Stimulated activated CD8-positive, alpha-beta memory T cell treated with anti-CD3 and anti-CD28 coated beads, Interleukin-2, amount 100 ng/mL, for 1 hour (primary cell): ENCODE measurements around the gene CDH20.

ENCODE experiments used
- DNase-seq, 2 donors: peaks; one replicate each; pipeline ENCODE4 v3.0.0-alpha.2; 2020; ENCODE audit warnings: low read depth in 2 of 2

Gene CDH20

DNA sequence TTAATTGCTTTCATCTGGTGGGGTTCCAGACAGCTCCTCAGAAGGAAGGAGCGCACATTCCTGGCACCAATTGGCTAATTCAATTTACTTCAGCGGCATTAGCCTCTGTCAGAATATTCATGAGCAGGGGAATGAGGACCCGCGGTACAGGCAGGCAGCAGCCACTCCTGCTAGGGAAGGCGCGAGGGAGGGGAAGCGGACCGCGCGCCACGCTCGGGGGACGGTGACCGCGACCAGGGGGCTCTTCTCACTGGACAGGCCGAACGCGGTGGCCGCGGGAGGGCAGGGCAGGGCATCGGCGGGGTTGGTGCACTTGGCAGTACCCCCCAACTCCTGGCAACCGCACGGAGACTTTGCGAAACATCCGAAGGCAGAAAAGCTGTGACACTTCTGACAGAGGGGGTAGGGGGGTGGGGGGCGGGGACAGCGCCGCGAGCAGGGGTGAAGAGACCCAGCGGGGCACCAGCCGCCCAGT, at the start of gene CDH20:
Gene CDH20, plus strand, starts transcription at position 160 of the 475 bp plus-strand sequence.
- DNase-seq: no peak

DNA sequence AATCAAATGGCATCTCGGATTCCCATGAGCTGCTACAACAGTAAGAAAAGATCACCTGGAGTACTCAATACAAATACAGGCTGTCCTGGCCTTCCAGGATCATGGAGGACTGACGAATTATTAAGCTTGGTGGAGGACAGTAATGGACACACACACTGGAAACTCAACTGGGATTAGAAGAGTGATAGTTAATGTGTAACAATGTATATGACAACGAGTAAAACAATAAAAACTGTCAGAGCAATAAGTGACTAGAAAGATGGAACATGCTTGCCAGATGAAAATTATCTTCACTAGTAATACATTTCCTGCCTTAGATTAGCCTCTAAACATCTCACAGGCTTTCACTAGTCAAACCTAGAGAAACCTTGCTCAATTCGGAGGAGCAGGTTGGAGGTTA, 49.2 kb upstream of the CDH20 start:
- DNase-seq: no peak

DNA sequence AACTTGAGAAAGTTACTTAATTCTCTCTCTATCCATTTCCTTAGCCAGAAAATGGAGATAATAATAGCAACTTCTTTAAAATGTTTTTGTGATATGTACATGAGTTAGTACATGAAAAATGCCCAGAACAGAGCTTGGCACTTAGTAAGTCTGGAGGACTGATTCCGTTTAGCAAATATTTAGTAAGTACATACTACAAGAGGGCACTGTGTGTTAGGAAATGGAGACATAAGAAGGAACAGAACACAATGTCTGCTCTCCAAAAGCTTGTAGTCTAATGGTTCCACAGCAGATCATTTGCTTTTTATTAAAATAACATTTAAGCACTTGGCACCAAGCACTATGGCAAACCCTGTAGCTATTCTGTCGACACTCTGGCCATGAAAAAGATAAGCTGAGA, 47.5 kb upstream of the CDH20 start:
- DNase-seq: no peak

DNA sequence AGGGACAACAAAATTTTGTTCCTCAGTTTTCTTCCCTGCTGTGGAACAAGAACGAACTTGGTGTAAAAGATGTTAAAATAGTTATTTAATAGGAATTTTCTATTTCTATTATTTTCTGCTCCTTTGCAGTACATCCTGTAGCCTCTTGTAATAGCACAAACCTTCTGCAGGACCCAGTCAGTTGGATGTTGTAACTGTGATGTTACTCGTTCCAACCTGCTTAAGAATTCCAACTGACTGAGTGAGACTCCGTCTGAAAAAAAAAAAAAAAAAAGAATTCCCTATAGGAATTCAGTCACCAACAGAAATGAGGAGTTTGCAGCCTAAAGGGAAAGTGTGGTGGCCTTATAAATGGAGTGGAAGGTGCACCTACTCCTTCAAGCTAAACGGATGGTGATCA, 46.4 kb upstream of the CDH20 start:
- no peak for DNase-seq

DNA sequence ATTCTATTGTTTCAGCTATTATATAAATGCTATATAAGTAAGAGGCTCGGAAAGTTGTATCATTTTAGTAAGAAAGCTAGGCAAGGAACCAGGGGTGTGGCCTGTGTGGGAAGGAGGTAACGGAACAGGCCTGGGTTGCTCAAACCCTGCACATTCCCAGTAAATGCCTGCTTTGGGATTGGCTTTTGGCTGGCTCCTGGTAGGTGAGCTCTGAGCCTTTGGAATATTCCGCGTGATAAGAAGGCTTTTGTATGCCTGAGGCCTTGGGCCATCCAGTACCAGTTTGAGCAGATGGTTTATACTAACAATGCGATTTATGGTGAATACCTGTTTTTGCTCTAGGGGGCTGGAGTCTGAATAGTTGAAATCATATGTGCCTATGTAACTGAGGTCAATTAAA, 42.6 kb upstream of the CDH20 start:
- DNase-seq: no peak

DNA sequence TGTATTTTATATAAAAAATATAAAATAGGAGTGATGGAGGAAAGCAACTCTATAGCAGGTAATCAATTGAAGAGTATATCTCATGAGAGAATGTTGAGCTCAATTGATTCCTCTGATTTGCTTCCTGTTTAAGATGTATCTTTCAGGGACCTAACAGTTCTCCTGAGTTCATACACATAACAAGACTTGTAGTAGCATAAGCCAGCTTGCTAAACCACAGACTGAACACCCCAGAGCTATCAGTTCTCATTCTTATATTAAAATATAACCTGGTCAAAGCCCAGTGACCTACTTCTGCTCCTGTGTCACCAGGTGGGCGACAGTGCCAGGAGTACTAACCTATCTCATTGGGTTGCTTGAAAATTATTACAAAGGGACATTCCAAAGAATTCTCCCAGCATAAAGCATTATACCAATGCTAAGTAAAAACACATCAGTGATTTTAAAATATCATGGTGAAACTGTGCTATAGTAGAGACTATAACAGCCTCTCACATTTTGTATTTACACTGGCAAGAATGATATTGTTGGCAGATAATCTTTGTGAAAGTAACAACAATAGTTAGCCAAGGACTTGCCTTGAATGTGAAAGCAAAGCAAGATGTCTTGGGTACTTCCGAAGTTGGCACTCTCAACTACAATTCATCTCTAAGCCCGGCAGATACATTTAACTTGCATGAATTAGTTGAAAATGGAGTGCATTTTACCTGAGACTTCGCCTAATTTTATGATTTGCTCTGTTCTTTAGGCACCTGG, 40.8 kb upstream of the CDH20 start:
- DNase-seq: no peak

DNA sequence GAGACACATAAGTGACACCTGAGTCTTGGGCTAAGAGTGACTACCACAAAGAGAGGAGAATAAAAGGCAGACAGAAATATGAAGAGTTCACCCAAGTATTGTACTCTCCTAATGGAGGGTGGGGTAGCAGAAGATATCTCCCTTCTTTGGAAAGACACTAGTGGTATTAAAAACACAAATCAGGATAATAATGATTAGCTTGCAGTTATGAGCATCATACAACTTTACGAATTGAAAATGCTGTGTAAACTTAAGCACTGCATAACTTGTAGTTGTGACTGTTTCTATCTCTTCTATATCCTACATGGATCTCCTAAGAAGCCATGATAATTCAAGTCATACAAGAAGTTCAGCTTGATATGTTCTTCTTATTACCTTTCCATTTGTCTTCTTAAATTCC, 38.1 kb upstream of the CDH20 start:
- DNase-seq: no peak

DNA sequence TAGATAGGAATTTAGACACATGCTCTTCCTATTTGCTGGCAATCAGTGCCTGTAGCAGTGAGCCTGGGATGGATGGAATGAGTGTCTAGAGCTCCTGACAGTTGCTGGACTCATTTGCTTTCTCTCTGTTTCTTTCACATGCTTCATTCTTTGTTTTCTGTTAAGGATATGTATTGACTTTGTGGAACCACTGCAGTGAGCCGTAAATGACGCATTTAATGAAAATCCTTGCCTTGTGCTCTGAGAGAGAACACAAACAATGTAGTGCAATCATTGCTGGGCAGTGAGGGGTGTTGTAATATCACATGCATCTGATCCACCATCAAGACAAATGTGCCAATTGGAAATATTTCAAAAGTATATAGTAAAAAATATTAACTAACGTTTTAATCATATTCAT, 25.2 kb upstream of the CDH20 start:
- no peak for DNase-seq

DNA sequence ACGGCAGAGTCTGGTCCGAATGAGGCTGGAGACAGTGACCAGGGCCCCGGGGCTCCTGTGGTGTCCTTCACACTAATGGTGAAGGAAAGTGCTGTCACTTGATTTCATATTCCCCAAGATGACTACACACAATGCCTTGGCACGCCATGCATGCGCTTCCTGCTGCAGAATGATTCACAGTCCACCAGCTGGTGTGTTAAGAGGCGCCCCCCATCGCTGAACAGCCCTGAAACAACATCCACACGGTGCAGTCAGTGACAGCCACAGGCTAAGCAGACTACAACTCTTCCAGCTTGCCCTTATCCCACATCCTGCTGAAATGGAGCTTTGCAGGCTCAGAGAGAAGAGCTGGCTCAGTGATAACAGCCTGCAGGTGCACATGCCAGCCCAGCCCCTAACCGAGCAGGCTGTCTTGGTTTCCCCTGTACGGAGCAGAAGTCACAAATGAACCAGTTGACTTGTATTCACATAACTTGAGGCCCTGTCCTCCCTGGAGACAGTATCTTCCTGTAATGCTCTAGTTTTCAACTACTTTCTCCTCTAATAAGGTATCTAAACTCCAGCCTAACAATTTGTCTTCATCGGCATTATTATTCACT, 24.3 kb upstream of the CDH20 start:
- DNase-seq: no peak

DNA sequence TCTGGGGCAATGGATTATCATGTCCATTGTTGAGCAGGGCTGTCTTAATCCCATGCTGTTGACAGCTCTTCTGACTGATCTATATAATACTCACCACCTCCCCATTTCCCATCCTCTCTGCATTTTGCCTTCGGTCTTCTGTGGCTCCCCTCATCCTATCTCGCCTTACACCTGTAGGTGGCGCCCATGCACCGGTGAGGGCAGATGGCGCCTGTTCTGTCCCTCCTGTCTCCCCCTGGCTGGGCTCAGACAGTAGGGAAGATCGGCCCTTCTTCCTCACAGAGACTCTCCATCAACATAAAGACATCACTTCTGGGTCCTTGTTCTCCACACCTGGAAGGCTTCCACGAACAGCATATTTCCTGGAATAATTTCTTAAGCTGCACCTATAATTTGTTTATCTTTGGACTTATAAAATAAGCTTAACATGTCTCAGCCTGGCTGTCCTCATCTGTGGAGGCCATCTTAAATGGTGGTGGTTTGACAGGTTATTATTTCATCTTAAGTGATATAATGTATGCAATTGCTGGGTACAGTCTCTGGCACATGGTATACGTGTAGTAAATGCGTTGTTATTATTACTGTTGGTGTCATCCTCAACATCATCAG, 10.9 kb upstream of the CDH20 start:
- no peak for DNase-seq

DNA sequence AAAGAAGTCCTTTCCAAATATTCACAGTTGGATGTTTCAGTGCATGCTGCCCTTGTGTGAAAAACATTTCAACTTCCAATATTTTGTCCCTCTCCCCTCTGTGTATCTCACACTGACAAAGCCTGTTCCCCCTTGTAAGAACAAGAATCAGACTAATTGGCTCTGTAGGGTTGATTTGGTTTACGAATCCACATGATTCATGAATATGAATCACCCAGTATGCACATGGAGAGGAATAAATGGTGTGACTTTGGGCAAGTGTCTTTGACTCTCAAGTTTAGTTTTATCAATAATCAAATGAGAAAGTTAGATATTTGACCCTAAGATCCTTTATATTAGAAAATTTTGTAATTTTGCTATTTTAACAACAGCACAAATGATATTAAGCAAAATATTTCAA, 9.3 kb upstream of the CDH20 start:
- no peak for DNase-seq

DNA sequence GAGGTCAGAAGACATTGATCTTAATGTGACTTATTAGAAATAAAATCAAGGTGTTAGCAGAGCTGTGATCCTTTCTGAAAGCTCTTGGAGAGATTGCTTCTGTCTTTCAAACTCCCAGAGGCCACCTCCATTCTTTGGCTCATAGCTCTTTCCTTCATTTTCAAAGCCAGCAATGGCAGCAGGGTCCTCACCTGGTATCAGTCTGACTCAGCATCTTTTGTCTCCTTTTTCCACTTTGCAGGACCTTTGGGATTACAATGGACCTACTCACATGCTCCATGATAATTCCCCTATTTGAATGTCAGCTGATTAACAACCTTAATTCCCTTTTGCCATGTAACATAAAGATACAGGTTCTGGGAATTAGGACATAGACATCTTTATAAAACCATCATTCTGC, 6.8 kb upstream of the CDH20 start:
- no peak for DNase-seq

DNA sequence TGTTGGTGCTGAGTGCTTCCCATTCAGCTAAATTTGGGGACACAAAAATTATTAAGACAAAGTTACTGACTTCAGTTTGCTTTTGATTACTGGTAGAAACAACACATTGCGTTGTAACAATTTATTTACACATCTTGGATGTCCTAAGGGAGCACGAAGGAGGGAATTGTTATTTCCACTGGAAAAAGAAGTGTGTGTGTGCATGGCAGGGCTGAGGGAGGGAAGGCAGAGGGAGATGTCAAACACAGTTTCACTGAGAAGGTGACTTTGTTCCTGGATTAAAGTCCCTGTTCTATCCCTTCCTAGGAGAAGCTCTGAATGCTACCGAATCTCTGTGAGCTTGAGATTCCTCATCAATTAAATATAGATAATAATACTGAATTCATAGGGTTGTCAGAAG, 3.8 kb upstream of the CDH20 start:
- no peak for DNase-seq

DNA sequence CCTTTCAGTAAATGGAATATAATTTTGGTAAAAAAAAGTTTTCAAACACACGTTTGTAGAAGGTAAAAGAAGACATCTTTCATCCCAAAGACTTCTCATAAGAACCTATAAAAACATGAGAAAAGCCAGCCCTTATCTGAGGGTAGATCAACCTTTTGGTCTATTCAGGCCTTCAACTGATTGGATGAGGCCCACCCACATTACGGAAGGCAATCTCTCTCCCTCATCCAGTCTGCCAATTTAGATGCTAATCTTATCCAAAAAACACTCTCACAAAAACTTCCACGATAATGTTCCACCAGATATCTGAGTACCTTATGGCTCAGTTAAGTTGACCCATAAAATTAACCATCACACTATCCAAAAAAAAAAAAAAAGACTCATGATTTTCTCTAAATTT, 2.2 kb upstream of the CDH20 start:
- no peak for DNase-seq

DNA sequence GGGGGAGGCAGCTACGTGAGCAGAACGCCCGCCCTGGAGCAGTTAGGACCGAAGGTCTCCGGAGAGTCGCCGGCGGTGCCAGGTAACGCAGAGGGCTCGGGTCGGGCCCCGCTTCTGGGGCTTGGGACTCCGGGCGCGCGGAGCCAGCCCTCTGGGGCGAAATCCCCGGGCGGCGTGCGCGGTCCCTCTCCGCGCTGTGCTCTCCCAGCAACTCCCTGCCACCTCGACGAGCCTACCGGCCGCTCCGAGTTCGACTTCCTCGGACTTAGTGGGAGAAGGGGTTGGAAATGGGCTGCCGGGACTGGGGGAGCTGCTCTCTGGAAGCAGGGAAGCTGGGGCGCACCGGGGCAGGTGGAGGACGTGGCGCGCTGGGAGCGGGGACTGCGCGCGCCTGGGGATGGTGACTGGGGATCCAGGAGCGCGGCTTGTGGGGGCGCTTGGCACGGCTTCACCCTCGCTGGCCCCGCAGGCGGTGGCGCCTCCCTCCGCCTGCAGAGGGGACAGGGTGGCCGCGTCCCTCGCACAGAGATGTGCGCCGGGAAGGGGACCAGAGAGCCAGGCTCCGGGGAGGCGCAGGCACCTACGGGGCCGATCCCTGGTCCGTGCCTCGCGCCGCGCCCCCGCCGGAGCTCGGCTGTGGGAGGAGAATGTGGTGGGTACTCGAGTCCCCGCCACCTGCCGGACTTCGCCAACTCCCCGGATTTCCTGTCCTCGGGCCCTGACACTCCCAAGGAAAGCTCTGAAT, 688 bp downstream of the CDH20 start:
- DNase-seq: no peak

DNA sequence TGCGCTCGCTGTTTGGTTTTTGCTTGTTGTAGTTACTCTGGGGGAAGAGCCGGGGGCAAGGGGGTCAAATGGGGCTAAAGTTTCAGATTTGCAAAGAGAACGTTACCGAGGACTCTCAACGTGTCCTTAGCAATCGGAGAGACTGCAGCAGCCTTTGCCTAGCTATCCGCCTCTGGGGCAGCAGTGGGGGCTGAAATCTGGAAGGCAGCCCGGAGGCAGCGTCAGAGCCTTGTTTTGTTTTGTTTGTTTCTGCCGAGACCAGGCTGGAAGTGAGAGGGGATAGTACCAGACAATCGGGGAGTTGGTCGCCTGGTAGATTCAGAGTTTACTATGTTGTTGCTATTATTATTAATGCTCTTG, 1.2 kb downstream of the CDH20 start:
- DNase-seq: no peak

DNA sequence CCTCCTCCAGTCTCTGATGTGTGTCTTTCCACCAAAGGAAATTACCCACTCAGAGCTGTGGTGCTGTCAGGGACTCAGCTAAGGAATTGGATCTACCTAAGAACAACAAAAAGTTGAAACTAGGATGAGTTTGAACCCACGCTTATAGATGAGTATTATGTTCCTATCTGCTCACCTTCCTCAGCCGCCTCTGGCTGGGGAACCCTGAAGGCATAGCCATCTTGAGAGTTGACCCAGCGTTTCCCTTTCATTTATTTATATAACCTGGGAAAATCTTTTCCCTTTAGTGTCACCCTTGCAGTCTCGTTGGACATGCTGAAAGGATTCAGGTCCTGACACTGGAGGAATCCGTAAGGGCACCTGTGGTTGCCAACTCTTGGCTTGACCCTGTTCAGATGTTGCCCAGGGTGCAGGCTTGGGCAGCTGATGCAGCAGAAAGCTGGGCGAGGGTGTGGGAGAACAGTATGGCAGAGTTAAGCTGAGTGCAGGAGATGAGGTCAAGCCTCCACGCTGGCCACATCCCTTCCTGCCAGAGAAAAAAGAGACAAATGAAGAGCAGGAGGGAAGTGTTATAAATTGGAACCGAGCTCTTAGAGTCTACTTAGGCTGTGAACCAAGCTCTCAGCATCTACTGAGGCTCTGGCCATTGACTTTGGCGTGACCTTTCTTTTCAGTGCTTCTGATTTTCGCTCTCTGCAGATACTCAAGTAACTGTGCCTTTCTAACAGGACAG, 1.9 kb downstream of the CDH20 start:
- DNase-seq: no peak

DNA sequence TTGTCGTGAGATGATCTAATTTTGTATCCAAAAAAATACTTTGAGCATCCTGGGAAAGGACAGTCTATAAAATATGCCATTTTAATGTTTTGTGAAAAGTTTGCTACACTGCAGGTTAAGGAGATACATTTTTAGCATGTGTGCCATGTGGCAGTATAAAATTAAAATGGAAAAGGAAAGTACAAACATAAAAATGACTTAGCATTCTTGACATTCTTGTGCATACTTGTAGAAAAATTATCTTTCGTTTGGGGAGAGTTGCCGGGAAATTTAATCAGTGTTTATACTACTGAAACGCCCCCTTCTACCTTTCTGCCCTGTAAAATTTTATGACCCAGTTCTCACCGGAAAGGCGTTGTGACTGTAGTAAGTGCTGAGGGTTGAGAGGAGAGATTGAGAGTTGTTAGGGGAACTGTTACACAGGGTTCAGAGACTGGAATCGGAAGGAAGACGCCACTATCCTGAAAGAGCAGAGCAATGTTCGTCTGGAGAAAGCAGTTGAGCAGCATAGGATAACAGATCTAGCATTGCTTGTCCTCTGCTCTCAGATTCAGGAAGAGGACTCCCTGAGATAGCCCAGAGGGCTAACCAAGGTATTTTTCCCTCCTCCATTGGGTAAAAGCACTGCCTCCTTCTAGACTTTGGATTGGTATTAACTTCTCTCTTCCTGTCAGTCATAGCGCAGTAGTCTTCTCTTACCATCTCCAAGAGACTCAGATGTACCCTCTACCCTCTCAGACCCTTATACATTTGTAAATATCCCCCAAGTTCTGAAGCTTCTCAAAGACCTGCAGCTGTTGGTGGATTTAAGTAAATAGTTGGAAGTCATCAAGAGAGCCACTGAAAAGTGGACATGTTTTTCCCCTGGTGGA, 2.7 kb downstream of the CDH20 start:
- no peak for DNase-seq

DNA sequence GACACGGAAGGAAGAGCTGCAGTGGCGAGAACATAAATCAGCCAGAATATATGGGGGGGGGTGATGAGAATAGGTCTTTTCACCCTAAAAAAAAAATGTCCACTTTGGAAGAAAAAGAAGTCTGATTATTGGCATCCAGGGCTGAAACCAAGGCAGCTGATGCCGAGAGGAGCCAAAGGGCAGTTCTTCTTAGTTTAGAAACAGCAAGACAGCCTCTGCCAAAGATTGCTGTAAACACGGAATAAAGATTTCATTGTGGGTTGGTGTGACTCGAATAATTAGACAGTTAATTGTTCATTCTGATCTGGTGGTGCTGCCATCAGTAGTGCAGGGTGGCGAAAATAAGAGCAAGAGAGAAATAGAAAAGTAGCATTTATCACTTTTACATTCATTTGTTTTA, 3.5 kb downstream of the CDH20 start:
- DNase-seq: no peak

DNA sequence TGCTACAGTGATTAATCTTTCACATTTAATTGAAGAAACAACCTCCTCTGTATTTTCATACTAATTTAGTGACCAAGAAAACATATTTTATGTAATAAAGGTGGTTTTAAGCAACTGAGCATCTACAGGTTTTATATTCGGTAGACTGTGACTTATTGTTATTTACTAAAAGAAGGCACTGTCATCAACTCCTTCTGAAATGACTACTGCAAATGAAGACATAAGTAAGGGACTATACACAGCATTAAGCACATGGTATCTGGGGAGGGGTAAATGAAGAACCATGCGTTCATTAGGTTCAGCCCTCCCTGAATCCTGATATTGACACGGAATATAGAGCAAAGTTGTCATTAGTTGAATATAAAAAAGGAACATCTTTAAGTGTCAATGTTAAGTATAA, 4.3 kb downstream of the CDH20 start:
- DNase-seq: no peak

DNA sequence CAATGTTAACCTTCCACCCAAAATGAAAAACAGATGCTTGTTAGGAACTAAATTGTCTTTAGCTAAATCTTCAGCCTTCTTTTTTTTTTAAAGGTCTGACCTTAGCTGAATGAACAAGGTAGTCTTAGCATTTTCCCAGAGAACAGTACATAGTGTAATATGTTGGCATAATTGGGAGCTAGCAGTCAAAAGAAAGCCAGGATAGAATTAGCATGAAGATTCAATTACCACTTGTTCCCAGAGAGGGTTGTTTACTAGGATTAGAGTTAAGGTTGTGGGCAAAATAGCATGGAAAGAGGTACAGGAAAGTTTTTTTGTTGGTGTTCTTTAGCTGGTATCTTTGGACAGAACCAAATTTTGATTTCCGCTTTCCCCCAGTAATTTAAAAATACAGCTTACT, 6.9 kb downstream of the CDH20 start:
- no peak for DNase-seq
